ENCODE data around the gene HOXC13. TPM values are rescaled to one million over a fixed set of nuclear protein-coding genes. Genes with fewer than 3 reads are reported as not detected.

HOXC13 gene
- total RNA-seq, 2 donors from 2014 or later: not detected

DNA sequence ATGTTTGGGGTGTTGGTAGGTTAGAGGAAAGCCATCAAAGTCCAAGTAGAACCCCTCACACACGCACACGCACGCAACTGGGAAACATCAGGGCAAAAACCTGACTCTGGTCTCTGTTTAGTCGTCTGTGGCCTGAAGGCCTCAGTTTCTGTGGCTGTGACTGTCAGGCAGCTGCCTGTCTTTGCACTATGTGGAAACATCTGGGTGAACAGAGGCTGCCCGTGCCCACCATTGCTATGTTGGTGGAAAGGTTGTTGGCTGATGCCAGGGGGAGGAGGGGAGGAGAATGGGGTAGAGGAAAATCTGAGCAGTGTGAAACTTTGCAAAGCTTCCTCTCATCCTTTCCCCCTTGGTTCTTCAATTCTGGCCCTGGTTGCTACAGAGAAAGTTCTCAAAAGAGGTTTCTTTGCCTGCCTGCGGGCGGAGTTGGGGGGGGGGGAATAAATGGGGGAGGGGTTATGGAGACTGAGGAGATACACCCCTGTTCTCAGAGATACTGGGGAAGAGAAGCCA is 53.8 kb downstream of the HOXC13 start:
- Mint-ChIP-seq H3K9me3 (no peaks in the 10 kb centered on the region), H3K27ac (no peak overlapping the region), H3K36me3 (peaks cover 0 to 18% of the 10 kb centered on the region in 2 donors)
- ATAC-seq (no peak), DNase-seq (ENCODE audit: low spot score in 2 of 2) (no peak)

- Mint-ChIP-seq H3K9me3 (no peaks in the 10 kb centered on the region), H3K27ac (no peak overlapping the region), H3K36me3 (peaks cover 0 to 18% of the 10 kb centered on the region in 2 donors)
- DNase-seq (ENCODE audit: low spot score in 2 of 2) (no peak), ATAC-seq (no peak)
These were observed 54.8 kb downstream of the HOXC13 start for GRCh38 chr12:53993162-53994008.

DNA sequence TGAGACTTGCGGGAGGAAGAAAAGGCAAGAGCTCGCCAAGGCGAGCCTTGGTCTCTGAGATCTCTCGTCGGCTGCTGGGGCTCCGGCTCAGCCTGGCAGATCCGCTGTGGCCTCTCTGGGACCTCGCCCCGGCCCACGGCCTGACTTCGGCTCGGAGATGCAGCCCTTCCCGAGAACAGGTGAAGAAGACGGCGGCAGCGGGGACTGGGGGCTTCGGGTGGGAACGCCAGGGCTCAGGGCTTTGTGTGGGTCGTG is 55.3 kb downstream of the HOXC13 start:
- Mint-ChIP-seq H3K36me3 (peaks cover 0 to 18% of the 10 kb centered on the region in 2 donors), H3K9me3 (no peaks in the 10 kb centered on the region), H3K27ac (no peak overlapping the region)
- ATAC-seq: no peak
- DNase-seq (ENCODE audit: low spot score in 2 of 2): no peak

- Mint-ChIP-seq H3K36me3 (peaks cover 0 to 18% of the 10 kb centered on the region in 2 donors), H3K9me3 (no peaks in the 10 kb centered on the region), H3K27ac (no peak overlapping the region)
- DNase-seq (ENCODE audit: low spot score in 2 of 2) (no peak), ATAC-seq (no peak)
These were observed 55.8 kb downstream of the HOXC13 start for GRCh38 chr12:53994264-53995001.

- DNase-seq (ENCODE audit: low spot score in 2 of 2): no peak
- Mint-ChIP-seq H3K27ac (no peak overlapping the region), H3K36me3 (peaks cover 0 to 18% of the 10 kb centered on the region in 2 donors), H3K9me3 (no peaks in the 10 kb centered on the region)
- ATAC-seq: peak in 1 of 2 donors; percentile 14
These were observed 56.4 kb downstream of the HOXC13 start for GRCh38 chr12:53995002-53995377.

DNA sequence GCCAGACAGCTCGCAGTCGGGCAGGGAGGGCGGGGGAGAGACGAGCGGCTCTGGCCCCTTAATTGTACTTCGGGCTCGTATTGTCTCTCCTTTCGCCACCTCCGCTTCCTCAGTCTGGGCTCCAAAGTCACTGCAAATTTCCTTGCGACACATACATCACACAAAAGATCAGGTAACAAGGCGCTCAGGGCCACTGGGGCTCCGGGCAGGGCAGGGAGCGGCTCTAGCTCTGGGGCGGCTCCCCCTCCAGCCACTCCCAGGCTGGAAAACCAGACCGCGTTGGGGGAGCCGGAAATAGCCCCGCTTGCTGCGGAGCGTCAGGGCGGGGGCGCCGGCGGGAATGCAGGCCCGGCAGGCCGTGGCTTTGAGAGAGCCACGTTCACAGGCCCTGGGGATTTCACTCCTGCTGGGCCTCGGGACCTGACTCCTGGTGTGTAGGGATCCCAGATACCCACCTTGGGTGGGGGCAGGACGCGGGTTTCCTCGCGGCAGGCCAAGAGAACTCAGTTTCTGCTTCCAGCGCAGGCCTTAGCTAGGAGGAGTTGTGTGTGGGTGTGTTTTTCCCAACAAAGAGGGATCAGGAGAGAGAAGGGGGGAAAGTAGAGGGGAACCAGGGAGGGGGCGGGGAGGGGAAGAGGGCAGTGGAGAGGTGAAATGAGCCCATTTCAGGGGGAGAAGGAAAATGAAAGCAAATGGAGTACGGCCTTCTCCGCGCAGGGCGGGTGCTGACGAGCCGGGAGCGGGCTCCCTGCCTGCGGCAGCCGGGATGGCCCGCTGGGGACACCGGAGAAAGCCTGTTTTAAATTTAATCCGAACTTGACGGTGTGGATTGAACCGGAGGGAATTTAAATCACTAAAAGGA is 57.0 kb downstream of the HOXC13 start:
- no peaks in the 10 kb centered on the region for H3K9me3 Mint-ChIP-seq
- DNase-seq (ENCODE audit: low spot score in 2 of 2) (no peak), ATAC-seq (peak; percentile 41 to 53)
- no peak overlapping the region for H3K27ac Mint-ChIP-seq
- peaks cover 0 to 18% of the 10 kb centered on the region in 2 donors for H3K36me3 Mint-ChIP-seq

Other genes starting within 250 kb of the HOXC13 start
- 10 to 100 TPM; 35.4 to 36.2 TPM for gene CALCOCO1, start 211.4 kb upstream of the HOXC13 start, total RNA-seq
- gene CISTR, start 186.9 kb upstream of the HOXC13 start, total RNA-seq: not detected
- not detected for gene HOXC12, start 16.1 kb downstream of the HOXC13 start, total RNA-seq
- gene HOXC11, start 34.3 kb downstream of the HOXC13 start, total RNA-seq: not detected
- gene HOTAIR, start 36.1 kb downstream of the HOXC13 start, total RNA-seq: not detected
- gene HOXC10, start 46.3 kb downstream of the HOXC13 start, total RNA-seq: not detected
- gene HOXC9, start 61.3 kb downstream of the HOXC13 start, total RNA-seq: not detected
- not detected for gene HOXC8, start 70.2 kb downstream of the HOXC13 start, total RNA-seq
- gene HOXC6, start 89.6 kb downstream of the HOXC13 start, total RNA-seq: not detected
- not detected for gene HOXC5, start 94.2 kb downstream of the HOXC13 start, total RNA-seq
- gene HOXC4, start 115.0 kb downstream of the HOXC13 start, total RNA-seq: under 1 TPM in 1 of 2 donors, not detected in 1; 0.18 TPM